Limb (tissue), 2 donors: Measurements from ENCODE around the gene BCOR.

Experiments
- DNase-seq, 2 donors: peaks; one replicate each; pipeline ENCODE4 v3.0.0-alpha.2; 2016; ENCODE audit errors: extremely low spot score in 2 of 2

Gene BCOR

DNA sequence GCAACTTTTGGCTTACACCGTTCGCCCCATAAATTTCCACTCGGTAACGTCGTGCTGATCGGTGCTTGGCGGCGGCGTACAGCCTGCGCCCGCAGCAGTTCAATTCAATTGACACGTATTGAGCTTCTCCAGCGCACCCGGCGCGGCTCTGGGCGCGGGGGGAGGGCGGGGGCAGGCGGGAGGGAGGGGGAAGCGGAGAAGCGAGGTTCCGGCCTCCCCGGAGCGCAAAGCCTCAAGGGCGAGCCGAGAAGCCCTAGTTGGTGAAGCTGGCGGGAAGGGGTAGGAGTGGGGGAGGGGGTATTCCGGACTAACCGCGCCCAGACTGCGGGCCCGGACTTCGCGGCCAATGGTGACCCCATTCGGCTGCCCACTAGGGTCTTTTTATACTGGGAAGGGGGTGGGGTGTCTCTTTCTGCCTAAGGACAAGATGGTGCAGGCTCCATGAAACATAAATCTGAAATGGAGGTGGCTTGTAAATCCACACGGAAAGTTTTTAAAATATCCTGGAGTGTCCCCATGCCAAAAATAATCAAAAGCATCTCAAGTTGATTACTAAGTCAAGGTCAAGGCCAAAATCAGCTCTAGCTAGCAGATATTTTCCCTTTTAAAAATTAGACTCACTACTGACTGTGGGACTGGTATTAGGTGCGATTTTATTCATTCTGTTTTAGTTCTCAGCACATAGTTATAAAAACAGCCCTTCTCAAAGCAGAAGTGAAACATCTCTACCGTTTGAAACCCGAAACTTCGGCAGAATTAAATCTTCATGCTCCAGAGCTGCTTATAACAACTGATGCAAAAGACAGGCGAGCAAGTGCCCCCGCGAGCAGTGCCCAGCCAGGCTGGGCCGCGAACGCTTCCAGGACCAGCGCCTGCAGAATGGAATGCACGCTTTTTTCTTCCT, 1.5 kb upstream of the BCOR start:
- peak in 1 of 2 donors; percentile 63 for DNase-seq

DNA sequence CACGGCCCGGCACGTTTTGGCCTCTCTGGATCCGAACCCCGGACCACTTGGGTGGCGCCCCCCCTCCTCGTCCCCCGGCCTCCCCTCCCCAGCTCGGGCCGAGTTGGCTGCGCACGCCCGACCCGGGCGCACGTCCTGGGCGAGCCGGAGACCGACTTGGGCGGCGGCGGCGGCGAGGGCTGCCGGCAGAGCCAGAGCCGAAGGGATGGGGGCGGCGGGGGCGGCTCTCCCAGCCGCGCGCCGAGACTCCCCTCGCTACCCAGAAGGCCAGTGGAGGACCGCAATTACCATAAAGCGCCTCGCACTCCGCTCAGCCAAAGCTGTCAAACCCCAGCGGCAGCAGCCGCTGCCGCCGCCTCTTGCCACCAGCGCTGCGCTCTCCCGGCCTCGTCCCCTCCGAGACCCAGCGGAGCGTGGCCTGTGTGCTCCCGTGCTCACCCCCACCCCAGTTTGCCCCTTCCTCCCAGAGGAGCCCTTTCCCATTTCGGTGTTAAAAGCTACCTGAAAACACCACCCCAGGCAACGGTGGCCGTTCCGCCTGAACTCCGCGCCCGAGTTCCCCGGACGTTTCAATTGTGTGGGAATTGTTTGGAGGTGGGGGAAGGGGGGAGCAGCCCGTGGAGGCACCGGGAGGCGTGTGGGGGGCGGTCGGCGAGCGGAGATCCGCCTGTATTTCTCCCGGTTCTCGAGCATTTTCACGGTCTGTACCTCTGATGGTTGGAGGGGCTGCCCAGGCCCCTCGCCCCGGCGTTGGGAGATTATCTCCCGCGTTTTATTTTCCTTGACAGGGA, 701 bp upstream of the BCOR start:
- DNase-seq: peak in 1 of 2 donors; percentile 21

DNA sequence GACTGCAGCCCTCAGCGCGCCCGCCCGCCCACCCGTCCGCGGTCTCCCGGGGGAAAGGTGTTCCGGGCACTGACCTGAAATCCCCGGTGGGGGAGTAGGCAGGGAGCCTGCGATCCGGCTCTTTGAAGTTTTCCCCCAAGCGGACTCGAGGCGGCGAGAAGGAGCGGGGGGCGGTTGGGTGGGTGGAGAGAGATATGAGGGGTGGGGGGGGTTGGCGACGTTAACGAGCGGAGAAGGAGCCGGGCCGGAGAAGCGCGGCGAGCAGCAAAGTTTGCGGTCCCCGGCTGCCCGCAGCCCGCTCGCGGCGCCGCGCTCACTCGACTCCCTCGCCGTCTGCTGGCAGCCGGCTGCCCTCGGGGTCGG, 636 bp downstream of the BCOR start:
- DNase-seq: no peak

DNA sequence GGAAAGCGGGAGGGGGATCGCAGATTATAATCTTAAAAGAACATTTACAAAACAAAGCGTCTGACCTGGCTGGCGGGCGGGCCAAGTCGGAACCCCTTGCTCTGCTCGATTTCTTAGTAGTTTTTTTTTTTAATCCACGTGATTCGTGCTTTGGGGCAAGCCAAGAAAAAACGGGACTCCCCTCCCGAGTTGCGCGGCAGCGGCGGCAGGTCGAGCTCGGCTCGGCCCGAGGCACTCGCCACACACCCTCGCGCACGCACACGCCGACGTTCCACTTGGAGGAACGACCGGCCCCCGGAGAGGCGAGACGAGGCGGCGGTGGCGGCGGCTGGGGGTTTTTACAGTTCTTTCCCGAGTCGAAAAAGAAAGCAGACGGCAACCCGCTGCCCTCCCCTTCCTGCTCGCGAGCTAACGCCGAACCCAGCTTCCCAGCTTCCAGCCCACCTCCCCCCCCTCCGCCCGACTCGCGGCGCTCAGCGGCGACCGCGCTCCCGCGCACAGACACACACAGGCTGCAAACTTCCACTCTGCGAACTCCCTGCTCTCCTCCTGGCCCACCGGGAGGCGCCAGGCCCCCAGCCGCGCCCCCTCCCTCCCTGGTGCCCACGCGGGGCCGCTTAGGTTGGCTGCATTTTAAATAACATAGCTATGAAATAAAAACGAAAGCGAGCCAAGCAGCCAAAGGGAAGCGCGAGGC, 1.2 kb downstream of the BCOR start:
- DNase-seq: peak; percentile 16 to 77

DNA sequence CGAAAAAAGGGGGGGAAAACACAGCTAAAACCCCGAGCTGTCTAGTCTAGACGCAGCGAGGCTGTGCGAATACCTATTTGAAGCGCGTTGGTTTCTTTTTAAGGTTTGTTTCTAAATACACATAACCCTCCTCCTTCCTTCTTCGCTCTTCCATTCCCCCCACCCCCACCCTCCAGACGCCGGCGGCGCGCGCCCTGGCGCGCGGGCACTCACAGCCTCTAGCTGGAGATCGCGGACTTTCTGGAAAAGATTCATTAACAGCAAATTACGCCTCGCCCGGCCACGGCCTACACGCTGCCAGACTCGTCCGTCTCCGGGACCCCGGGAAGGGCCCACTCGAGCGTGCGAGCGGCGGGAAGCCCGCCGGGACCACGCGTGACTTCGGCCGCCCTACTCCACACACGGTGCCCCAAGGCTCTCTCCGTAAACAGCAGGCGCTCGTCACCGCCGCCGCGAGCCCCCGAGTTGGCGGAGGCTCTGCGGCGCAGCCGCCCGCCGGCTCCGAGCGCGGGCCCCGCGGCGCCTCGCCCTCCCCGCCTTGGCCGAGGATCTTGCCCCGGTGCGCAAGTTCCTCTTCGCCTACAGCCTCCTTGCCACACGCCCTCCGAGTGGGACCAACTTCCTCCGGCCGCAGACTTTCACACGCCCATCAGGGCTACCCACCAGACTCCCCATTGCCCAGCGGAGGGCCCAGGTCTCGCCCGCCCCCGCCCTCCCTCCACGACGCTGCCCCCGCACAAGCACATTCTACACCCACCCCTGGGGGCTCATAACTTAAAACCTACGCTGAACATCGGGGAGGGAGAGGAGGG, 2.0 kb downstream of the BCOR start:
- no peak for DNase-seq

DNA sequence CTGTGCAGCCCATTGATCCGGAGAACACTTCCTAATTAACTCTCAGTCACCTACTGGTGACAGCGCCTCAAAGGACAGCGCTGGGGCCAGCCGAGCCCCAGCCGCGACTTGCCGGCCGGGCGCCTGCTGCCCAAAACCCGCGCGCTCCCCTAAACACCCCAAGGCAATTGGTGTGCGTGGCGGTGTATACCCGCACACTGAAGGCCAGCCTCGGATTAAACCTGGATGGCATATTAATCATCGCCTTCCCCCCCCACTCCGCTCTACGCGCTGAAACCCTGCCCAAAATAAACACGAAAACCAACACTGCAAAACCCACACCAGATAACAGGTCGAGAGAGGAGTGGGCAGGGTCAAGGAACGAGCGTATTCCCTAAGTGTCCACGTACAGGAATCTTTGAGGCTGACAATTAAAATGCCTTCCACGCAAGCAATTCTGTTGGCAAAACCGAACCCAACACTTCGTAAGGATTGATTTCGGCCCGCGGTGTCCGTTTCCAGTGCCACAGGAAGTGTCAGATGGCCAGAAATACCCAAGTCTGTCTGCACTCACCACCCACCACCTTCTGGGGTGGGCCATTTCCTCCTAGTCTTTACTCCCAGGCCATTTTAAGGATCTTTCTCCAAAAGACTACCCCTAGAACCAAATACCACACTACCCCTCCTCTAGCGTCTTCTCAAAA, 2.7 kb downstream of the BCOR start:
- DNase-seq: no peak

DNA sequence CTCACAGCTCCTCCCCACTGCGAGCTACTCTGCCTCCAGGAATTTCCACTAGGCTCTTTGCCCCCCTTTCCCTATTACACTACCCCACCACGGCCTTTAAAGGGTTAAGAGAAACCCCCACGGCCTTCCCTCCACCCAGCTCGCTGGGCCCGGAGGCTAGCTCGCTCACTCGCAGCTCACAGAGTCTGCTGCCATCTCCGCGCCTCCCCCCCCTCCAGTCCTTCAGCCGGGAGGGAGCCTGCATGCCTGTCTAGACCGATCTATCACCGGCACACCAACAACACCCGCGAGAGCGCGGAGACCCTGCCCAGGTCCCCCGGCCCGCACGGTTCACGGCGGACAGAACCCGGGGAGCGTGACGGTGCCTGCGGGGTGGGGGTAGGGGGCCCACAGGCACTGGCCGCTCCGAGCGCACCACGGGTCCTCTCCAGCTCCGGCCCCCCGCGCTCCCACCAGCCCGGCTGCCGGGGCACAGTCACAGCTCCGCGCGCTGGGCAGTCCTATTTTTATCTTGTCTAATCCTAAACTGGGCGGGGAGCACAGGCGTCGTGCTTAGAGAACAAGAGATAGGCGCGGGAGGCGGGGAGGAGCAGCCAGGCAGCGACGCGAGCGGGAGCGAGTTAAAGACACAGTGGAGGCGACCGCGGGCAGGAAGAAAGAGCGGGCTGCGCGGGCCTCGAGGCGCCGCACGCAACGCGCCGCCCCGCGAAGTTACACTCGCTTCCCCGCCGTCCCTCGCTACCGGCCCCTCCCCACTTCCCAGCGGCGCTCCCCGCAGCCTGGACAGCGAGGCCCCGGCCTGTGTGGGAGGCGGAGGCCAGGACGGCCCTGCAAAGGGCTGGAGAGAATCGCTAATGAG, 3.5 kb downstream of the BCOR start:
- peak; percentile 19 to 69 for DNase-seq

DNA sequence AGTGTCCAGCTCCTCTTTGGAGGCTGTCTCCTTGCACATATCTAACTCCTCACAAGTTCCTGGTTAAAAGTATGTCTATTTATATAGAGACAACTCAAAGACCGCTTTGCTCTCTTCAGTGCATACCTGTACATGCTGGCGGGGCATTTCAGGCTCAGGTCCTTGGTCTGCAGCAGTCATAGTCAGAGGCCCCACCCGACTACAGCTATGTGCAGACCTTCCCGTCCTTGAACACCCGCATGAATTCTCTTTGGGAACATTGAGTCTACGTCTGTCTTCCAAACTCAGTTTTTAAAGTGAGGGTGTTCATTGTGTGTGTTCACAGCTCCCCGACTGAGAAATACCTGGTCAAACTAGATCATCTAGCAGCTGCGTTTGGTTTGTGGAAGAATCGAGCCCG, 4.2 kb downstream of the BCOR start:
- DNase-seq: no peak

DNA sequence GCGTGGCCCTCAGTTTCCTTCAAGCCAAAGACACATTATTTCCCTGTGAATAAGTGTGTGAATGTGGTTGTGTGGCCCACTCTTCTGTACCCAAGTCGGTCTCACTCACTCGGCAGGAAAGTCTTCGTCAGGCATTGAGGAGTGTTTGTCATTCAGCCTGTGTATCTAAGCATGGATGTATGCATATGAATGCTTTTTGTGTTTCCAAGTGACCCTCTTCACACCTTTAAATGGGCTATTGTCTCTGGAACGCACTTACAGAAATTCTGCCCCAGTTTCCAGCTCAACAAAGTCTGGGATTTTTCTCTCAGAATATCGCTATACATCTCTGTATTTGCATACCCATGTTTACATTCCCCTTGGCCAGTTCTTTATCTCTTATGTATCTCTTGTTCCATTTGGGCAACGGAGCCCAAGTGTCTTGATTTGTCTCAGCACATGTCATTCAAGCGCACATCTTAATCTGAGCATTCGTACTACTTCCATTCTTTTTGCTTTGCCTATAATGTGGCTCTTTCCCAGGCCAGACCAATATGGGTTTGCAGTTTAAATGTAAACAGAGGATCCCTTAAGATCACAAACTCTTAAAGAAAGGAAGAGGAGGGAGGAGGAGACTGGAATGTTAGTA, 4.8 kb downstream of the BCOR start:
- DNase-seq: no peak

DNA sequence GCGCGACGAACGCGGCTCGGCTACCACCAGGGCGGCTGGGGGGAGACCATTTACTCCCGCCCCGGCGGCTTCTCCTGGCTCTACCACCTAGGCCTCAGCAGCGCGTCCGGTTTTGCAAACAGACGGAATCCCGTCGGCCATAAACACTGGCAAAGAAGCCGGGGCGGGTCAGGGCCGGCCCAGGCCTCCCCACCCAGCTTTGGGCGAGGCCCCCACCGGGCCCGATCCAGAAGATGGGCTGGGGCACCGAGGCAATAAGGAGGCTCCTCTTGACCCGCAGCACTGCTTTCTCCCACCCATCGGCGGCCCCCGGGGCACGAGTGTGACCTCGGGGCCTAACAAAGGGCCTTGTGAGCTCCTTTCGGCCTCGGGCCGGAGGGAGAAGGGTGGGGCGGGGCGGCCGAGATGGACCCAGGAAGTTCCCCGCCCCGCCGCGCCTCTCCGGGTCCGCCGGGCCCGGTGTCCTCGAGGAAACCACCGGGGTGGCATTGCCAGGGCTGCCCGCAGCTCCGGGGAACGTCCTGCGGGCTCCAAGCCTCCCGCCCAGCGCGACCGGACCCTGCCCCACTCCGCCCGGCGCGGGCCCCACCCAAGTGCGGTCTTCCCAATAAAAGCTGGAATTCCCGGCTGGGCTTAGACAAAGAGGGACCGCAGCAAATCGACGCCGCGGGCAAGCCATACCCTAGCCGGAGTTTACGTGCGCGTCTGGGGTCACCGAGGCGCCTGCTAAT, 5.9 kb downstream of the BCOR start:
- DNase-seq: no peak

DNA sequence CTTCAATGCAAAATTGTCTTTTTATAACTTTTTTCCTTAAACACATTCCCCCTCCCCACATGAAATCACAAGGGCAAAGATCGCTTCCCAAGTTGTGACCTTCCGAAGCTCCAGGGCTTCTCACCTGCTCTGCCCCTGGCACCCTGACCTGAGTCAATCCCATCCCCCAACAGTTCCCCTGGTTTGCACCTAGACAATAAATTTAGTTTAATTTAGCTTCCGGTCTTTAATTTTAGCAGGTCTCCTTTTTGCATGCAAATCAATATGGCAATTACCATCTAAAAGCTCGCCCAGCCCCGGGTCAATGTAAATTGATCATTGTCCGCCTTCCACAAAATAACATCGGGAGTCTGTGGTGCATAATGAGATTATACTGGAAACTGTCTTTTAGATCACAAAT, 6.8 kb downstream of the BCOR start:
- DNase-seq: no peak

DNA sequence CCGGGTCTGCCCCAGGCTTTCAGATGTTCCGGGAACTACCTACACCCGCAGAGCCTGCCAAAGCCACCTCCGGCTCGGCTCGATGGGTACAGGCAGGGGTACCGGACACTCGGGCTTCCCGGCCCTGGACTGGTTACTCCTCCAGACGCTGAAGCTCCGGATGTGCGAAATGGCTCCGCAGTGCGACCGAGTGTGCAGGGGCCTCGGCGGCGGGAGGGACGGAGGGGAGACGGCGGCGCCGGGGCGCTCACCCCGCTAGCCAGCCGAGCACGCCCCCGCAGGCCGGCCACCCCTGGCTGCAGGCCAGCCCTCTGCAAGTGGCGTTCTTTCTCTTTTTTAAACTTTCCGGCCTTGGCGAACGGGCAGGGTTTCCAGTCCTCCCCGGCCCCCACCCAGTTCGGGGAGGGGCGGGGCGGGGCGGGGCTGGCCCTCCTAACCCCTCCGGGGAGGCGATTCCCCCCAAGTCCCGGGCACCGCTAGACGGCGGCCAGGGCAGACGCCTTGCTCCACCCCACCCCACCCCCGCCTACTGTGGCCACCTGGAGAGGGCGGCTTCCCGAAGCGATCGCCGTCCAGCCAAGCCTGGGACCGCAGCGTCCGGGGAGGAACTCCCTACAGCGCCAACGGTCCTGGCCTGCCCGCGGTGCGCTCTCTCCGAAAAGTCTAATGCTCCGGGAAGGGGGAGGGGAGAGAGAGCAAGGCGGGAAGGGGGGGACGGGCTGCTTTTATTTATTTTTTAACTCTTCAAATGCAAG, 7.5 kb downstream of the BCOR start:
- no peak for DNase-seq

DNA sequence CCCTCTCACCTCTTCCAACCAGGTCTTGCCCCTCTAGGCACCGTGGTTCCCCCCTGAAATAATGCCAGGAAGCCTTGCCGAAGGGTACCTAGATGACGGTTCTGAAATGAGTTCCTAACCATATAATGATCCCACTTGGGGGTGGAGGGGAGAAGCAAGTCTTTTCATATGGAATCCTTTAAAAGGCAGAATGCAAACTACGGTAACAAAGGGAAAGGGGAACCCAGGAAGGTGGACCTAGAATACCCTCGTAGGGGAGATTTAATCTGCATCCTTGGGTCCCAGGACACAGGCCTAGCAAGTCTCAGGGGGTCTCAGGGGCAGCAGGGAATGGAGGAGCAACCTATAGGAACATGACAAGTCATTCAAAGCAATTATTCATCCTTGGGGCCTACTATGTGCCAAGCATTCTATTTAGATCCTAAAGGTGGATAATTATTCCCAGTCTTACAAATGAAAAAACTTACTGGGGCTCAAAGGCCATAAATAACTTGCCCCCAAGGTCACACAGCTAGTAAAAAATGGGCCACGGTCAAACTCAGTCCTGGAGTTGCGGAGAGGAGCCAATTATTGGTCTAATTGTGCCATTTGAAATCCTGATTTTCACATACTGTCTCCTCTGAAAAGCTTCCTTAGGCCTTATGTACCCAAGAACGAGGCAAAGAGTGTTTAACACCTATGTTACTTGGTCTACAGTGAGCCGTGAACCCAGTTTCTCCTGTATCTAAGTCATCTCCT, 8.8 kb downstream of the BCOR start:
- no peak for DNase-seq

DNA sequence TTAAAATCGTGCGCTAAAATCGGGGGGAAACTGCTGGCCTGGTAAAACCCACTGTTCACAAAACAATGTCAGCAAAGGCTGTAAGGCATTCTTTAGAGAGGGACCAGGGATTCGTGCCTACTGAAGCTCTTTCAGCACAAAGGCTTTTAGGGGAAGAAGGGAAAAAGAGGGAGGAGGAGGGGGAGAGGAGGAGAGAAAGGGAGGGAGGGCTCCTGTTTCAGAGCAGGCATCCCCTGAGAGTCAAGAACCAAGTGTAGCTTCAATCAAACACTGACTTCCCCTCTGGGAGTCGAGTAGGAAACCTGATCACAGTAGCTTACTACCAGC, 9.5 kb downstream of the BCOR start:
- no peak for DNase-seq

DNA sequence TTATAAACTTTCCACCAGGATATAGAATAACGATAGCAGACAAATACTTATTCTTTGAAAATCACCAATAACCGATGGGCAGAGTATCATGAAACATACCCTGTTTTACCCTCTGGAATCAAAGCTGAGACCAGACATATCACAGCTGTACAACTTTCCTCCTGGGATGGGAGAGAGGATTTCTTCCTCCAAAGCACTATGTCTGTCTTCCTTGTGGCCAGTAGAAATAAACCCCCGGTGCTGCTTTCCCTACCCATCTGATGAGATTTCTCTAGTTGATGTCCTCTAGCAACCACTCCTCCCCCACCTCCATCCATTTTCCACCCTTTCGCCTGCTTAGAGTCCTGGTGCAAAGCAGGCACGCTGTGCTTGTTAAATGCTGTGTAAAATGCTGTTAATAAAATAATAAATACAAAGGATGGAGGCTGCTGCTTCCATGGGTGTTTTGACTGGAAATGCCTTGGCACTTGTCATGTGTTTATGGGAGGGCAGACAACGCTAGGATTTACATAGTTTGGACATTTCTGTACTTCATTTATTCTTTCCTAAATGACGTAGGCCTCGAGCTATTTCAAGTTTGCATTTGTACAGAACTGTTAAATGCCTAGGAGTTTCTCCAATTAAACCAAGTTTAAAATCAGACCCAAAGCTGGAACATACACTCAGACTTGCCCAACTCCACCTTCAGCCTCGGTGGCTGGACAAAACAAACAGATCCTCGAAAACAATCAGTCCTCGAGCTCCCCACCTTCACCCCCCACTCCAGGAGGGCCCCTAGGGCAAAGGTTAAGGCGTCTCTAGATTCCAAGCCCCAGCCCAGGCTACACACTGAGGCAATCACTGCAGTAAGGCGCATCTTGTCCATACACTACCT, 10.1 kb downstream of the BCOR start:
- no peak for DNase-seq

DNA sequence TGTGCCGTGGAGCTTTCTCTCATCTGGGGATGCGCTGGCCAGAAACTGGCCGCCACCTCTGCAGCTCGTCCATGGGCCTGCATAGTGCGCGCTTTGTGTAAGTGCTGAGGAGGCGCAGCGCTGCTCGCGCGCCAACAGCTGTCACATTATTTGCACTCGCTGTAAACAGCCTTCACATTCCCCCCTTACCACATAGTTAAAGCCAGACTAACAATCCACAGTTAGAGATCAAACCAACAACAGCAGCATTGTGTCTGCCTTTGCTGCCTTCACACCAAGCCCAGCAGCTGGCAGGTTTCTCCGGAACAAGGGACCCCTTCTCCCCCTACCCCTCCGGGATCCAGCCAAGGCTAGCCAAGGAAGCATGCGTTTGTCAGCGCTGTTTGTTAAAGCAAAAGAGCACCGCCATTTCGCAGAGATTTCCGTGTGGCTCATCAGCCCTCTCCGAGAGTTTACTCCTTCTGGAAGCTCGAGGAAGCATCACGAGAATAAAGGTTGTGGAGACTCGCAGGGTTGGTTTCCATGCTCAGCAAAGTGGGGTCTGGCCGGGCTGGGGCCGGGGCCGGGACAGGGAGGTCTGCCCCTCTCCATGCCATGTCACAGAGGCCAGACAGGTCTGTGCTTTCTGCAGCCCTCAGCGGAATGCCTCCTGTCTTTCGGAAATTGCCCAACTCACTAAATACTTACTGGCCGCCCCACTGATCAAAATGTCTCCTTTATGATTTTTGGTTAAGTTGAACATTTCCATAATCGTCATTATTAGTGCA, 11.0 kb downstream of the BCOR start:
- no peak for DNase-seq
